GM23248 (cell line): ENCODE results near the gene SUN1. TPM values are rescaled to one million over a fixed set of nuclear protein-coding genes. Genes with fewer than 3 reads are reported as not detected.
A peak's percentile ranks its signal among the peaks of the same experiment; 100 is the strongest.

ENCODE experiments used
- DNase-seq: peaks from one replicate; pipeline ENCODE4 v3.0.0-alpha.2; 2015
- H2AFZ ChIP-seq: fragments of 200-600 bp; sonication (generic); 2 replicates; pipeline ENCODE4 v1.6.1; 2016; ENCODE audit warnings: antibody characterized with exemption
- H3F3A ChIP-seq: fragments of 200-600 bp; sonication (generic); 2 replicates; pipeline ENCODE4 v1.6.1; 2016; ENCODE audit warnings: mild to moderate bottlenecking, antibody characterized with exemption, mixed run types; ENCODE audit not compliant: insufficient read depth
- H3K27ac ChIP-seq: fragments of 200-600 bp; sonication (generic); 2 replicates; pipeline ENCODE4 v1.5.1; 2016; ENCODE audit warnings: mild to moderate bottlenecking
- H3K27me3 ChIP-seq: fragments of 200-600 bp; sonication (generic); replicated peaks from 2 replicates; pipeline ENCODE4 v1.6.1; 2016; ENCODE audit warnings: mild to moderate bottlenecking; ENCODE audit not compliant: insufficient read depth
- H3K36me3 ChIP-seq: fragments of 200-600 bp; sonication (generic); 2 replicates; pipeline ENCODE4 v1.6.1; 2016; ENCODE audit warnings: low read depth, mild to moderate bottlenecking
- H3K4me1 ChIP-seq: fragments of 200-600 bp; sonication (generic); 2 replicates; pipeline ENCODE4 v1.6.1; 2016; ENCODE audit warnings: mild to moderate bottlenecking; ENCODE audit not compliant: insufficient read depth
- H3K4me2 ChIP-seq: fragments of 200-600 bp; sonication (generic); one replicate; pipeline ENCODE4 v1.6.1; 2016; ENCODE audit warnings: mild to moderate bottlenecking; ENCODE audit not compliant: unreplicated experiment
- H3K4me3 ChIP-seq: fragments of 200-600 bp; sonication (generic); 2 replicates; pipeline ENCODE4 v1.5.1; 2016; ENCODE audit warnings: mild to moderate bottlenecking
- H3K79me2 ChIP-seq: fragments of 200-600 bp; sonication (generic); 2 replicates; pipeline ENCODE4 v1.6.1; 2016; ENCODE audit warnings: mild to moderate bottlenecking; ENCODE audit not compliant: insufficient read depth
- H3K9ac ChIP-seq: fragments of 200-600 bp; sonication (generic); 2 replicates; pipeline ENCODE4 v1.6.1; 2016; ENCODE audit warnings: mild to moderate bottlenecking
- H3K9me2 ChIP-seq: fragments of 200-600 bp; sonication (generic); 2 replicates; pipeline ENCODE4 v1.6.1; 2016; ENCODE audit warnings: mixed run types, mild to moderate bottlenecking, moderate library complexity; ENCODE audit not compliant: insufficient read depth
- H3K9me3 ChIP-seq: fragments of 200-600 bp; sonication (generic); one replicate; pipeline ENCODE4 v1.6.1; 2017; ENCODE audit warnings: low read depth
- H4K20me1 ChIP-seq: fragments of 200-600 bp; sonication (generic); 2 replicates; pipeline ENCODE4 v1.6.0; 2016; ENCODE audit not compliant: insufficient read depth
- EZH2 ChIP-seq: fragments of 200-600 bp; sonication (generic); IDR thresholded peaks from 2 replicates; pipeline ENCODE4 v1.6.1; 2018; ENCODE audit warnings: antibody characterized with exemption, mild to moderate bottlenecking; ENCODE audit not compliant: insufficient read depth, poor library complexity, severe bottlenecking
- EZH2phosphoT487 ChIP-seq: fragments of 200-600 bp; sonication (generic); IDR thresholded peaks from 2 replicates; pipeline ENCODE4 v1.6.1; 2018; ENCODE audit warnings: antibody characterized with exemption, moderate library complexity, mild to moderate bottlenecking, low read depth; ENCODE audit not compliant: insufficient read depth
- WGBS, 2 experiments: methylation state at CpG; one replicate each; pipeline ENCODE4 v1.1.6; 2015 to 2017; ENCODE audit warnings: low lambda C conversion rate in 2 of 2, low coverage in 1 of 2; ENCODE audit errors: missing lambda C conversion rate in 2 of 2; 5-methylcytosine and 5-hydroxymethylcytosine counted together
- in situ Hi-C: fragments of 300-500 bp; cut with MboI; formaldehyde crosslinking; loops from 2 replicates; pipeline ENCODE4 v1.15.0; 2020
- polyA plus RNA-seq: library from polyadenylated mRNA; unstranded; fragments of >200 nt; fragmentation: Nextera tagmentation; extraction: Ambion mirVana; gene quantifications from 2 replicates; pipeline ENCODE4 v1.2.1, GENCODE V29; 2016
- total RNA-seq: library from RNA; depleted of rRNA; stranded (reverse); fragments of >200 nt; shearing (Covaris generic); gene quantifications from 2 replicates; pipeline ENCODE4 v1.2.3, GENCODE V29; 2014

The SUN1 gene
- total and polyA plus RNA-seq, 2 experiments from 2014 or later, result 74.0 to 104 TPM

GRCh38 chr7:785416-785815 is 46.9 kb upstream of the SUN1 start:
- DNase-seq, result no peak
- H3K9ac ChIP-seq, result no peak overlapping the region
- no peaks in the 10 kb centered on the region for H3F3A ChIP-seq
- no peaks in the 10 kb centered on the region for H3K36me3 ChIP-seq
- H3K4me2 ChIP-seq, result no peak overlapping the region
- no peak overlapping the region for H3K27ac ChIP-seq
- H2AFZ ChIP-seq, result no peak overlapping the region
- no peaks in the 10 kb centered on the region for H3K4me1 ChIP-seq
- H3K27me3 ChIP-seq, result no peaks in the 10 kb centered on the region
- no peaks in the 10 kb centered on the region for H3K9me3 ChIP-seq
- H3K4me3 ChIP-seq, result no peak overlapping the region
- H3K9me2 ChIP-seq, result no peaks in the 10 kb centered on the region
- H4K20me1 ChIP-seq, result no peaks in the 10 kb centered on the region
- no peaks in the 10 kb centered on the region for H3K79me2 ChIP-seq
- TF ChIP-seq EZH2phosphoT487 (no peak), EZH2 (no peak)
- 93% methylated on average over 10 of the region's 10 CpGs for WGBS, 2 experiments
- in situ Hi-C loops, result no loop called here

- Histone ChIP-seq H3K9me2 (no peaks in the 10 kb centered on the region), H3K27ac (no peak overlapping the region), H3K27me3 (no peaks in the 10 kb centered on the region), H3K36me3 (no peaks in the 10 kb centered on the region), H3K4me2 (no peak overlapping the region), H3K79me2 (no peaks in the 10 kb centered on the region), H3K4me3 (no peak overlapping the region), H3K9me3 (no peaks in the 10 kb centered on the region), H3K9ac (no peak overlapping the region), H4K20me1 (no peaks in the 10 kb centered on the region), H3K4me1 (no peaks in the 10 kb centered on the region), H2AFZ (no peak overlapping the region), H3F3A (no peaks in the 10 kb centered on the region)
- TF ChIP-seq EZH2 (no peak), EZH2phosphoT487 (no peak)
- peak; percentile 74 for DNase-seq
- 27 to 44% methylated on average over 7 to 11 of the region's 11 CpGs for WGBS, 2 experiments
- in situ Hi-C loops, result no loop called here
Measured at GRCh38 chr7:786472-787255, 45.6 kb upstream of the SUN1 start.

GRCh38 chr7:787332-788240 is 44.7 kb upstream of the SUN1 start:
- TF ChIP-seq EZH2 (no peak), EZH2phosphoT487 (no peak)
- H3K9me3 ChIP-seq, result no peaks in the 10 kb centered on the region
- no peaks in the 10 kb centered on the region for H4K20me1 ChIP-seq
- no peak overlapping the region for H3K9ac ChIP-seq
- H3K79me2 ChIP-seq, result no peaks in the 10 kb centered on the region
- H3K36me3 ChIP-seq, result no peaks in the 10 kb centered on the region
- H3K27ac ChIP-seq, result no peak overlapping the region
- no peak overlapping the region for H2AFZ ChIP-seq
- DNase-seq, result no peak
- H3K27me3 ChIP-seq, result no peaks in the 10 kb centered on the region
- no peaks in the 10 kb centered on the region for H3F3A ChIP-seq
- H3K4me2 ChIP-seq, result no peak overlapping the region
- WGBS, 2 experiments, result 92 to 95% methylated on average over 26 to 27 of the region's 27 CpGs
- H3K4me3 ChIP-seq, result no peak overlapping the region
- in situ Hi-C loops, result no loop called here
- no peaks in the 10 kb centered on the region for H3K9me2 ChIP-seq
- H3K4me1 ChIP-seq, result no peaks in the 10 kb centered on the region

GRCh38 chr7:791519-791918 is 40.8 kb upstream of the SUN1 start:
- H2AFZ ChIP-seq, result no peak overlapping the region
- H3K4me2 ChIP-seq, result no peak overlapping the region
- no peaks in the 10 kb centered on the region for H4K20me1 ChIP-seq
- H3K9me3 ChIP-seq, result no peaks in the 10 kb centered on the region
- H3K4me3 ChIP-seq, result no peak overlapping the region
- H3K27me3 ChIP-seq, result no peaks in the 10 kb centered on the region
- in situ Hi-C loops, result no loop called here
- no peaks in the 10 kb centered on the region for H3K36me3 ChIP-seq
- no peaks in the 10 kb centered on the region for H3K4me1 ChIP-seq
- no peak overlapping the region for H3K27ac ChIP-seq
- TF ChIP-seq EZH2phosphoT487, result no peak
- no peak for TF ChIP-seq EZH2
- no peak for DNase-seq
- WGBS, 2 experiments, result 72 to 85% methylated on average over 5 of the region's 5 CpGs
- H3F3A ChIP-seq, result no peaks in the 10 kb centered on the region
- H3K79me2 ChIP-seq, result no peaks in the 10 kb centered on the region
- no peak overlapping the region for H3K9ac ChIP-seq
- H3K9me2 ChIP-seq, result no peaks in the 10 kb centered on the region
